HepG2 (cell line): ENCODE data around the gene CD1D. TPM values are rescaled to one million over a fixed set of nuclear protein-coding genes. Genes with fewer than 3 reads are reported as not detected.

Source experiments
- ATAC-seq: fragments of 200-7000 bp; cut with Tn5 transposase; 3 replicates; pipeline ENCODE4 v1.9.1; 2020; ENCODE audit warnings: mild to moderate bottlenecking, moderate library complexity
- BruUV-seq: library from RNA; stranded (reverse); fragments of 400-500 nt; replicated peaks from 2 replicates; lab custom pipeline; 2021; lab: Mats Ljungman, UMichigan
- CTCF ChIA-PET: fragments of 300-600 bp; formaldehyde crosslinking; extraction: SDS; loops from one replicate; lab custom pipeline; 2021; ENCODE audit warnings: low total read pairs, inconsistent platforms, low intra/inter-chr PET ratio; lab: Yijun Ruan, JAX
- POLR2A ChIA-PET: fragments of 350-600 bp; sonication (Branson Sonifier 250); formaldehyde crosslinking; loops from one replicate; lab custom pipeline; 2020; ENCODE audit warnings: antibody characterized with exemption, inconsistent platforms; lab: Yijun Ruan, JAX
- DNase-seq: peaks from one replicate; pipeline ENCODE4 v3.0.0-alpha.2; 2015; ENCODE audit warnings: low spot score
- FAIRE-seq: peaks from 3 replicates; lab custom pipeline; 2011; peaks lifted over from hg19 to GRCh38; lab: Jason Lieb, UNC
- H2AFZ ChIP-seq: one replicate; pipeline ENCODE4 v1.6.1; 2011; ENCODE audit warnings: low read length, inconsistent platforms
- H3K27ac ChIP-seq: fragments of 300-600 bp; 3 replicates; pipeline ENCODE4 v1.8.0; 2011; ENCODE audit warnings: mixed run types, mild to moderate bottlenecking, mixed read lengths, low read length, inconsistent platforms; ENCODE audit not compliant: insufficient read depth; ENCODE audit errors: extremely low read length
- H3K27me3 ChIP-seq, 2 experiments: fragments of 200-600 bp in 1 of 2; 2 replicates in 1 of 2; 3 replicates in 1 of 2; pipeline versions ENCODE4 v1.6.0 to v1.8.0; 2011; ENCODE audit warnings: low read length in 2 of 2, mild to moderate bottlenecking in 2 of 2, moderate library complexity in 2 of 2, inconsistent platforms in 1 of 2; ENCODE audit not compliant: insufficient read depth in 2 of 2, control insufficient read depth in 1 of 2
- H3K36me3 ChIP-seq, 2 experiments: fragments of 200-600 bp in 1 of 2; replicated peaks in 1 of 2; 2 replicates in 1 of 2; 3 replicates in 1 of 2; pipeline versions ENCODE4 v1.5.1 to v1.8.0; 2011; ENCODE audit warnings: low read length in 2 of 2, inconsistent platforms in 1 of 2; ENCODE audit not compliant: insufficient read depth in 2 of 2, control insufficient read depth in 1 of 2
- H3K4me1 ChIP-seq: 2 replicates; pipeline ENCODE4 v1.5.1; 2012; ENCODE audit warnings: low read length, inconsistent platforms; ENCODE audit not compliant: insufficient read depth
- H3K4me2 ChIP-seq: 2 replicates; pipeline ENCODE4 v1.6.0; 2011; ENCODE audit warnings: low read depth, low read length, inconsistent platforms
- H3K4me3 ChIP-seq, 3 experiments: fragments of 200-600 bp in 1 of 3; sonication (generic), shearing (Covaris generic) in 1 of 3; replicated peaks in 1 of 3; 2 replicates each; pipeline ENCODE4 v1.5.1; 2011 to 2016; ENCODE audit warnings: low read length in 3 of 3, inconsistent platforms in 2 of 3, low read depth in 2 of 3, mild to moderate bottlenecking in 2 of 3, control low read depth in 1 of 3, mixed read lengths in 1 of 3; ENCODE audit not compliant: insufficient read depth in 1 of 3
- H3K79me2 ChIP-seq: one replicate; pipeline ENCODE4 v1.6.1; 2011; ENCODE audit warnings: low read length, inconsistent platforms; ENCODE audit not compliant: insufficient read depth
- H3K9ac ChIP-seq: 2 replicates; pipeline ENCODE4 v1.6.0; 2011; ENCODE audit warnings: mild to moderate bottlenecking, low read depth, low read length, inconsistent platforms; ENCODE audit not compliant: insufficient read depth
- H3K9me3 ChIP-seq: 2 replicates; pipeline ENCODE4 v1.5.1; 2012; ENCODE audit warnings: mild to moderate bottlenecking, low read length
- H4K20me1 ChIP-seq: 2 replicates; pipeline ENCODE4 v1.6.0; 2011; ENCODE audit warnings: inconsistent platforms, mild to moderate bottlenecking, low read length, moderate library complexity; ENCODE audit not compliant: insufficient read depth
- ATF2 ChIP-seq: sonication (generic); formaldehyde crosslinking; IDR thresholded peaks from 2 replicates; pipeline ENCODE4 v1.4.0; 2020; ENCODE audit warnings: missing genetic modification reagents
- HHEX ChIP-seq: IDR thresholded peaks from 2 replicates; pipeline ENCODE4 v1.6.1; 2016; ENCODE audit warnings: control low read depth
- HOXA3 ChIP-seq: sonication (generic); formaldehyde crosslinking; IDR thresholded peaks from 2 replicates; pipeline ENCODE4 v1.5.0; 2020; ENCODE audit warnings: missing genetic modification reagents
- KAT2B ChIP-seq: fragments of 150-350 bp; IDR thresholded peaks from 2 replicates; pipeline ENCODE4 v1.6.1; 2014; ENCODE audit warnings: low read depth, low read length, borderline replicate concordance
- KIAA2018 ChIP-seq: sonication (generic); formaldehyde crosslinking; IDR thresholded peaks from 2 replicates; pipeline ENCODE4 v1.5.0; 2020; ENCODE audit warnings: mild to moderate bottlenecking, missing genetic modification reagents, borderline replicate concordance
- PTBP1 ChIP-seq: fragments of 200-400 bp; formaldehyde crosslinking; IDR thresholded peaks from 2 replicates; pipeline ENCODE4 v1.6.1; 2018; ENCODE audit warnings: low read length, low read depth; ENCODE audit not compliant: poor library complexity, severe bottlenecking
- RXRA ChIP-seq: sonication (generic); formaldehyde crosslinking; IDR thresholded peaks from 2 replicates; pipeline ENCODE4 v1.5.1; 2020; ENCODE audit warnings: missing genetic modification reagents
- ZNF383 ChIP-seq: sonication (generic); formaldehyde crosslinking; IDR thresholded peaks from 2 replicates; pipeline ENCODE4 v1.4.0; 2020; ENCODE audit warnings: missing genetic modification reagents, mild to moderate bottlenecking, borderline replicate concordance
- ZNF496 ChIP-seq: sonication (generic); formaldehyde crosslinking; IDR thresholded peaks from 2 replicates; pipeline ENCODE4 v1.8.1; 2023; ENCODE audit warnings: mild to moderate bottlenecking, moderate library complexity, missing genetic modification reagents; ENCODE audit not compliant: insufficient replicate concordance
- ZNF598 ChIP-seq: sonication (generic); formaldehyde crosslinking; IDR thresholded peaks from 2 replicates; pipeline ENCODE4 v1.5.1; 2020; ENCODE audit warnings: mild to moderate bottlenecking, missing genetic modification reagents, borderline replicate concordance
- ZSCAN29 ChIP-seq: sonication (generic); formaldehyde crosslinking; conservative IDR thresholded peaks from 2 replicates; pipeline ENCODE4 v1.4.0; 2020; ENCODE audit warnings: mild to moderate bottlenecking, missing genetic modification reagents
- WGBS: methylation state at CpG from one replicate; pipeline ENCODE4 v1.1.6; 2017; ENCODE audit warnings: low lambda C conversion rate; 5-methylcytosine and 5-hydroxymethylcytosine counted together
- in situ Hi-C: cut with HindIII; loops from 2 replicates; pipeline ENCODE4 v1.10.0; 2017; ENCODE audit warnings: low pct_unique_long_range_greater_than_20kb; ENCODE audit not compliant: extremely low pct_ligation_motif_present
- intact Hi-C: fragments of 100-400 bp; cut with micrococcal nuclease; formaldehyde crosslinking; loops from one replicate; pipeline ENCODE4 v1.10.0; 2022; ENCODE audit not compliant: unreplicated experiment
- polyA plus RNA-seq, 8 experiments: library from polyadenylated mRNA; depleted of rRNA in 3 of 8; stranded (reverse) in 7 of 8; unstranded in 1 of 8; fragments of >200 nt; fragmentation: Illumina TruSeq in 4 of 8; extraction: Trizol in 4 of 8; gene quantifications; 2 replicates each; pipeline versions ENCODE4 v1.2.1 to v1.2.3, GENCODE V29; 2011 to 2016; ENCODE audit warnings: low read depth in 4 of 8, missing spikeins in 1 of 8, mixed read lengths in 1 of 8; ENCODE audit not compliant: insufficient read depth in 1 of 8
- total RNA-seq, 5 experiments: library from RNA; depleted of rRNA; stranded (reverse); fragments of >200 nt; fragmentation: Illumina TruSeq; extraction: Trizol; gene quantifications; 2 replicates each; pipeline ENCODE4 v1.2.3, GENCODE V29; 2016; ENCODE audit warnings: low read depth in 1 of 5
- TF ChIP-seq, protein P1 (sequence below): sonication (generic); formaldehyde crosslinking; IDR thresholded peaks from 2 replicates; pipeline ENCODE4 v1.5.0; 2020; ENCODE audit warnings: mild to moderate bottlenecking, missing genetic modification reagents

CD1D gene
- total and polyA plus RNA-seq, 2 of the 13 experiments (the other 11 are each of a cell fraction or from before 2014, with no cell fraction given): not detected

DNA sequence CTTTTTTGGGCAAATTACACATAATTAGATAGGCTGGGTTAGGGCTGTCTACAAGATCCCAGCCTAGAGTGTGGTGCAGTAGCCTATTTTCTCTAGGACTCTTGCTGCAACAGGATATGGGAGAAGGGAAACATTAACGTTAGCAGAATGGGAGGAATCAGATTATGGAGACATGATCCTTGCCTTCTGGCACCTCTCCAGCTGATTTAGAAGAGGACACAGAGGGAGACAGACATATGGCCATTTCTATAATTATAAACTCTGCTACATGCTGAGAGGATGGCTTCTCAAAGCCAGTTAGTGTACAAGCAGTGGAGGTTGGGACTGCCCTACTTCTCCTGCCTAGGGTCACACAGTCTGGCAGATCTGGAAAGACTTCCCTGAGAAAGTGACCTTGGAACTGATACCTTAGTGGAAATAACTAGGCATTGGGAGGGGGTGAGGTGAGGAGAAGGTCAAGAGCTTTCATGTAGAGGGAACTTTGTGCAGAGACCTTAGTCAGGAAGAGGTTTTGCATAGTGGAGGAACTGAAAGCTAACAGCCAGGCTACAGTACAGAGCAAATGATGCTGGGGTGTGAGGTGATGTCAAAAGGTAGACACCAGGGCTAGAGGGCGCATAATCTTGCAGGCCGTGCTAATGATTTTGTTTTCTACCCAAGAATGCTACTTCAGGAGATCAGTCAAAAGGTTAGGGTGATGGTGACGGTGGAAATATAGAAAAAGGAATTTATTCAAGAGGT is 1.2 kb upstream of the CD1D start:
- Histone ChIP-seq H3K9me3 (no peaks in the 10 kb centered on the region), H3K79me2 (no peaks in the 10 kb centered on the region), H3K36me3 (no peaks in the 10 kb centered on the region), H4K20me1 (no peaks in the 10 kb centered on the region), H3K4me2 (no peak overlapping the region), H3K9ac (no peak overlapping the region), H2AFZ (no peak overlapping the region), H3K27ac (no peak overlapping the region), H3K4me1 (no peaks in the 10 kb centered on the region), H3K4me3 (no peak overlapping the region), H3K27me3 (peaks cover 3 to 30% of the 10 kb centered on the region in 2 experiments)
- in situ Hi-C loops: loop anchor here (25.0 kb wide), 1 partner anchor 833 kb away; the partner anchor contains the start of gene IFI16
- POLR2A ChIA-PET: no interaction called here
- ATAC-seq: no peak
- intact Hi-C loops: no loop called here
- no peak for FAIRE-seq
- BruUV-seq: no TSS peak
- DNase-seq: no peak
- 11% methylated on average over 4 of the region's 4 CpGs for WGBS
- CTCF ChIA-PET: no interaction called here
- TF ChIP-seq HOXA3 (CRISPR knock-in tag): no peak
- TF ChIP-seq KIAA2018: no peak
- TF ChIP-seq ZNF598 (CRISPR knock-in tag): no peak
- no peak for TF ChIP-seq RXRA (CRISPR knock-in tag)
- no peak for TF ChIP-seq HHEX (CRISPR knock-in tag)
- TF ChIP-seq ZNF496 (CRISPR knock-in tag): no peak
- TF ChIP-seq, protein P1, sequence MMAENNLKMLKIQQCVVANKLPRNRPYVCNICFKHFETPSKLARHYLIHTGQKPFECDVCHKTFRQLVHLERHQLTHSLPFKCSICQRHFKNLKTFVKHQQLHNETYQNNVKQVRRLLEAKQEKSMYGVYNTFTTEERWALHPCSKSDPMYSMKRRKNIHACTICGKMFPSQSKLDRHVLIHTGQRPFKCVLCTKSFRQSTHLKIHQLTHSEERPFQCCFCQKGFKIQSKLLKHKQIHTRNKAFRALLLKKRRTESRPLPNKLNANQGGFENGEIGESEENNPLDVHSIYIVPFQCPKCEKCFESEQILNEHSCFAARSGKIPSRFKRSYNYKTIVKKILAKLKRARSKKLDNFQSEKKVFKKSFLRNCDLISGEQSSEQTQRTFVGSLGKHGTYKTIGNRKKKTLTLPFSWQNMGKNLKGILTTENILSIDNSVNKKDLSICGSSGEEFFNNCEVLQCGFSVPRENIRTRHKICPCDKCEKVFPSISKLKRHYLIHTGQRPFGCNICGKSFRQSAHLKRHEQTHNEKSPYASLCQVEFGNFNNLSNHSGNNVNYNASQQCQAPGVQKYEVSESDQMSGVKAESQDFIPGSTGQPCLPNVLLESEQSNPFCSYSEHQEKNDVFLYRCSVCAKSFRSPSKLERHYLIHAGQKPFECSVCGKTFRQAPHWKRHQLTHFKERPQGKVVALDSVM (CRISPR knock-in tag): no peak
- TF ChIP-seq ZNF383 (CRISPR knock-in tag): no peak
- no peak for TF ChIP-seq ATF2
- TF ChIP-seq ZSCAN29 (CRISPR knock-in tag): no peak
- TF ChIP-seq PTBP1: no peak
- no peak for TF ChIP-seq KAT2B
